Measurements from ENCODE around the gene TUBA1B. TPM values are rescaled to one million over a fixed set of nuclear protein-coding genes. Genes with fewer than 3 reads are reported as not detected.
"Not testable (repeated sequence)": the region's sequence is repeated elsewhere in the genome, so short reads cannot be mapped to it uniquely, and the experiment has no call there.

TUBA1B gene
- total RNA-seq, 6 donors from 2014 or later = 87.0 to 764 (median 397) TPM

DNA sequence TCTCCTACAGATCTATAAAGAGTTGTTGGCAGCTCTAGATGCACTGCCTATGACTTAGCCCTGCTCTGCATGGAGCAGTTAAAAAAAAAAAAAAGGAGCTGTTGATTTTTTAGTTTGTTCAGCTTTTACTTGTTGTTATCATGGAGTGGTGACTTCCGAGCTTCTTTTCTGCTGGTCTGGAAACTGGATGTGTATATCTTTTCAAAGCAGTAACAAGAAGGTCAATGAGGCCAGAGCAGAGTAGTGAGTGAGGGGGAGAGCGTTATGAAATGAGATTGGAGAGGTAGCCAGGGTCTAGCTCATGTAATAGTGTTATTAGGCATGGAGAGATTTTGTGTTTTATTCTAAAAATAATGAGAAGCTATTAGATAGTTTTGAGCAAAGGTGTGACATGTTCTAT, 13.2 kb upstream of the TUBA1B start:
- no peaks in the 10 kb centered on the region for H3K9me3 ChIP-seq
- no peak overlapping the region for H3K27ac ChIP-seq
- no peaks in the 10 kb centered on the region for H3K36me3 ChIP-seq
- TF ChIP-seq, protein P1, sequence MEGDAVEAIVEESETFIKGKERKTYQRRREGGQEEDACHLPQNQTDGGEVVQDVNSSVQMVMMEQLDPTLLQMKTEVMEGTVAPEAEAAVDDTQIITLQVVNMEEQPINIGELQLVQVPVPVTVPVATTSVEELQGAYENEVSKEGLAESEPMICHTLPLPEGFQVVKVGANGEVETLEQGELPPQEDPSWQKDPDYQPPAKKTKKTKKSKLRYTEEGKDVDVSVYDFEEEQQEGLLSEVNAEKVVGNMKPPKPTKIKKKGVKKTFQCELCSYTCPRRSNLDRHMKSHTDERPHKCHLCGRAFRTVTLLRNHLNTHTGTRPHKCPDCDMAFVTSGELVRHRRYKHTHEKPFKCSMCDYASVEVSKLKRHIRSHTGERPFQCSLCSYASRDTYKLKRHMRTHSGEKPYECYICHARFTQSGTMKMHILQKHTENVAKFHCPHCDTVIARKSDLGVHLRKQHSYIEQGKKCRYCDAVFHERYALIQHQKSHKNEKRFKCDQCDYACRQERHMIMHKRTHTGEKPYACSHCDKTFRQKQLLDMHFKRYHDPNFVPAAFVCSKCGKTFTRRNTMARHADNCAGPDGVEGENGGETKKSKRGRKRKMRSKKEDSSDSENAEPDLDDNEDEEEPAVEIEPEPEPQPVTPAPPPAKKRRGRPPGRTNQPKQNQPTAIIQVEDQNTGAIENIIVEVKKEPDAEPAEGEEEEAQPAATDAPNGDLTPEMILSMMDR (IDR thresholded peaks at IDR 0.05) = no peak
- no peak for TF ChIP-seq EP300 (IDR thresholded peaks at IDR 0.05)
- no peak for TF ChIP-seq POLR2AphosphoS5 (IDR thresholded peaks at IDR 0.05)
- no peak for TF ChIP-seq POLR2A (IDR thresholded peaks at IDR 0.05)
- DNase-seq (no peak), ATAC-seq (ENCODE audit: low FRiP score in 2 of 2) (no peak)
- no peaks in the 10 kb centered on the region for H3K4me1 ChIP-seq
- WGBS, 2 donors = 90 to 92% methylated on average over 2 of the region's 2 CpGs
- H3K27me3 ChIP-seq = no peaks in the 10 kb centered on the region
- H3K4me3 ChIP-seq = no peak overlapping the region

DNA sequence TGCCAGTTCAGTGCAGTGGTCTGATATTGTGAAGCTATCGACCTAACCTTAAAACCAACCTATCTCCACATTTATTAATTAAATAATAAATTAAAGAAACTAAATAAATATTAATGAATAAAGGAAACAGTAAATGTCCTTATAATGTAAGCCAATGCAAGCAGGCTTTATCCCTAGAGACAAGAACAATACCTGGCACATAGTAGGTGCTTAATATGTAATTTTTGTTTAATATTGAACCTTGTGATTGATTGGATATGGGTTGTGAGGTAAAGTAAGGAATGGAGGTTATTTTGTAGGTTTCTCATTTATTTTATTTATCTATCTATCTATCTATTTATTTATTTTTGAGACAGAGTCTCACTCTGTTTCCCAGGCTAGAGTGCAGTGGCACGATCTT, 7.8 kb upstream of the TUBA1B start:
- no peak overlapping the region for H3K27ac ChIP-seq

DNA sequence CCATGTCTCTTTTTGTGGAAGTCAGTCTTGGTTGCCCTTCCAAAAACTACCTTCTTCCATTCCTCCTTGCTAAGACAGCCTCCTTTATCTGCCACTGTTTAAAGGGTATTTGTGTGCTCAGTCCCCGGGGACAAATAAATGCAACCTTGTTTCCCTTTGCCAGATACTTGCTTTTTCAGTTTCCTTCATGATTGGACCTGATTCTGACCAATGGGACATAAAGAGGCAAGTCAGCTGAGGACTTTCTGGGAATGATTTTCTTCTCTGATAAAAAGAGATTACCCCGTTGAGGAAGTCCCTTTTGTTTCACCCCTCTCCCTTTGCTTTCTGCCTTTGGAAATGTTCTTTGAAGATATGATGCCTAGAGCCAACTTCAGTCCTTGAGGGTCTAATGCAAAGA, 7.4 kb upstream of the TUBA1B start:
- WGBS, 2 donors = 46 to 54% methylated on average over 2 of the region's 2 CpGs
- Histone ChIP-seq H3K4me3 (no peak overlapping the region), H3K36me3 (no peaks in the 10 kb centered on the region), H3K4me1 (no peaks in the 10 kb centered on the region), H3K27ac (no peak overlapping the region), H3K9me3 (no peaks in the 10 kb centered on the region), H3K27me3 (no peaks in the 10 kb centered on the region)
- ATAC-seq (ENCODE audit: low FRiP score in 2 of 2) = no peak
- no peak for DNase-seq
- TF ChIP-seq, protein P1 (IDR thresholded peaks at IDR 0.05) = no peak
- no peak for TF ChIP-seq POLR2AphosphoS5 (IDR thresholded peaks at IDR 0.05)
- TF ChIP-seq POLR2A (IDR thresholded peaks at IDR 0.05) = no peak
- TF ChIP-seq EP300 (IDR thresholded peaks at IDR 0.05) = no peak

More for the DNA sequence above, 7.8 kb upstream of the TUBA1B start:
- no peaks in the 10 kb centered on the region for H3K36me3 ChIP-seq
- H3K9me3 ChIP-seq = no peaks in the 10 kb centered on the region
- H3K27me3 ChIP-seq = no peaks in the 10 kb centered on the region
- 90 to 95% methylated on average over 2 of the region's 2 CpGs for WGBS, 2 donors
- H3K4me3 ChIP-seq = no peak overlapping the region
- DNase-seq (no peak), ATAC-seq (ENCODE audit: low FRiP score in 2 of 2) (no peak)
- H3K4me1 ChIP-seq = no peaks in the 10 kb centered on the region
- TF ChIP-seq, protein P1 (IDR thresholded peaks at IDR 0.05) = no peak
- TF ChIP-seq POLR2A (IDR thresholded peaks at IDR 0.05) (no peak), EP300 (IDR thresholded peaks at IDR 0.05) (no peak), POLR2AphosphoS5 (IDR thresholded peaks at IDR 0.05) (no peak)

DNA sequence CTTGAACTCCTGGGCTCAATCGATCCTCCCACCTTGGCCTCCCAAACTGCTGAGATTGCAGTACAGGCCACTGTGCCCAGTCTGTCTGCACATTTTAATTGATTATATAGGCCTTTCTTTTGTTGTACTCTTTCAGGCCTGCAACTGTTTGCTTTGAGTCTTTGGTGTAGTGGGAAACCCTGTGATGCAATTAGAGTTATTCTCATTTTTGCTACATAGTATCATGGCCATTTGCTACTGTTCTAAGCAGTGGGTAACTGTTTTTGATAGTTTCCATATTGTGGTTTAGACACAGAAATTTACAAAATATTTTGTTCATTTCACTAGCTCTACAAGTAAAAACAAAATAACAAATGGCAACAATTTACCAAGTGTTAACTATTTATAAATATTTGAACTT, 6.3 kb upstream of the TUBA1B start:
- DNase-seq (no peak), ATAC-seq (ENCODE audit: low FRiP score in 2 of 2) (no peak)
- Histone ChIP-seq H3K36me3 (no peaks in the 10 kb centered on the region), H3K9me3 (no peaks in the 10 kb centered on the region), H3K27ac (no peak overlapping the region), H3K4me1 (peaks cover 3 to 5% (median 5%) of the 10 kb centered on the region in 4 donors), H3K27me3 (no peaks in the 10 kb centered on the region), H3K4me3 (no peak overlapping the region)
- TF ChIP-seq, protein P1 (IDR thresholded peaks at IDR 0.05) = no peak
- TF ChIP-seq POLR2AphosphoS5 (IDR thresholded peaks at IDR 0.05) = no peak
- TF ChIP-seq EP300 (IDR thresholded peaks at IDR 0.05) = no peak
- no peak for TF ChIP-seq POLR2A (IDR thresholded peaks at IDR 0.05)
- 80 to 100% methylated on average over 1 of the region's 1 CpG for WGBS, 2 donors

DNA sequence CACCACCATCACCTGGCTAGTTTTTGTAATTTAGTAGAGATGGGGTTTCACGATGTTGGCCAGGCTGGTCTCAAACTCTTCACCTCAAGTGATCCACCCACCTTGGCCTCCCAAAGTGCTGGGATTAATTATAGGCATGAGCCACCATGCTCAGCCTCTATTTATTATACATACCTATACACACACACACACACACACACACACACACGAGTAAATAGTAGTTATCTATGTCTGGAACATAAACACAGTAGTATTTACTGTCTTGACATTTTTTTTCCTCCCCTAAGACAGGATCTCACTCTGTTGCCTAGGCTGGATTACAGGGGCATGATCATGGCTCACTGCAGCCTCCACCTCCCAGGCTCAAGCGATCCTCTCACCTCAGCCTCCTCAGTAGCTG, 5.8 kb upstream of the TUBA1B start:
- H3K36me3 ChIP-seq; H3K4me3 ChIP-seq; H3K27ac ChIP-seq; H3K9me3 ChIP-seq; H3K27me3 ChIP-seq; H3K4me1 ChIP-seq; ATAC-seq (ENCODE audit: low FRiP score in 2 of 2); DNase-seq: not testable (repeated sequence)
- WGBS, 2 donors = 88 to 92% methylated on average over 3 of the region's 3 CpGs

Measured in upper lobe of left lung (tissue), 6 donors.